Testis (tissue), 2 donors: Measurements from ENCODE around the gene ITFG2.

Experiments used
- CTCF ChIP-seq, 3 experiments: fragments of 450-650 bp in 2 of 3; fragments of 200-600 bp in 1 of 3; sonication (generic) in 1 of 3; IDR thresholded peaks; one replicate each; pipeline ENCODE4 v1.5.1; 2016 to 2019; ENCODE audit warnings: antibody characterized with exemption in 3 of 3, mild to moderate bottlenecking in 2 of 3, moderate library complexity in 1 of 3
- POLR2A ChIP-seq: fragments of 450-650 bp; IDR thresholded peaks from one replicate; pipeline ENCODE4 v1.6.1; 2017; ENCODE audit warnings: antibody characterized with exemption, mild to moderate bottlenecking, moderate library complexity

DNA sequence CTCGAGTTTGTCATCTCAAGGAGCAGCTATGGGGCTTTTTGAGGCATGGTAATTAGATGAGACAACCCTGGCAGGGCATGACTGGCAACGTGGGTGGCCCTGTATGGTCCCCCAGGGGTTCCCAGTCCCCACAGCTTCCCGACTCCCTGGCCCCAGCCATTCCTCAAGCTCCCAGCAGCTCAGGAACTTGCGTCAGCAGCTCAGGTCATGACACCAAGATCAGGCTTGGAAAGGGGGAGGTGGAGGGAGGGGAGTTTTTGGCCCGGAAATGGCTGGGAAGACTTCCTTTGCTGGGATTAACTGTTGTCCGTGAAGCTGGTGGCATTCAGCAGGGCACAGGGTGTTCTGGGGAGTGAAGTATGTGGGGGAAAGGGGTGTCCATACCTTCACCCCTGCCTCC lies 32.8 kb downstream of the ITFG2 start:
- TF ChIP-seq CTCF (IDR thresholded peaks at IDR 0.05) = no peak
- TF ChIP-seq POLR2A = no peak
